Measurements from ENCODE around the gene DUSP15.

The DUSP15 gene

DNA sequence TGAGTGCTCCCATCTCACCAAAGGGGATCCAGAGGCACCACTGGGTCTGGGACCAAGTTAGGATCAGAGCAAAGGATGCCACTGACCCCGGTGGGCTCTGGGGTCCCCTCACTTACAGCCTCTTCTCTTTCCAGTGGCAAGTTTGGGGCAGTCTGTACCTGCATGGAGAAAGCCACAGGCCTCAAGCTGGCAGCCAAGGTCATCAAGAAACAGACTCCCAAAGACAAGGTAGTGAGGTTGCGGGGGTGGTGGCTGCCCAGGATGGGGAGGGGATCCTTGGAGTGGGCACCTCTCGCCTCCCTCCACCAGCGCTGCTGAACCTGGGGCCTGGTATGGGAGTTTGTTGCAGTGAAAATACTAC, 46.2 kb downstream of the DUSP15 start:
- Histone ChIP-seq H3K4me1 (ENCODE audit: insufficient read depth, low read length, poor library complexity, severe bottlenecking) (peaks cover 42% of the 10 kb centered on the region), H3F3A (ENCODE audit: low read depth) (no peaks in the 10 kb centered on the region), H2AFZ (ENCODE audit: low read length) (peak overlapping the region; percentile 25; the same call in 1 of the 2 replicates), H3K9ac (ENCODE audit: low read depth, low read length, poor library complexity, severe bottlenecking) (peak overlapping the region; percentile 80), H4K20me1 (ENCODE audit: insufficient read depth, low read length, poor library complexity, severe bottlenecking) (no peaks in the 10 kb centered on the region), H3K4me2 (ENCODE audit: low read depth, low read length, poor library complexity, severe bottlenecking) (peak overlapping the region; percentile 93), H3K79me2 (ENCODE audit: insufficient read depth, low read length) (peaks cover 47% of the 10 kb centered on the region), H3K27me3 (ENCODE audit: insufficient read depth, low read length, poor library complexity, severe bottlenecking) (no peaks in the 10 kb centered on the region), H3K4me3 (ENCODE audit: low read length, poor library complexity, severe bottlenecking) (peak overlapping the region; percentile 75), H3K36me3 (ENCODE audit: insufficient read depth, low read length) (no peaks in the 10 kb centered on the region), H3K9me2 (replicated peaks; ENCODE audit: low read depth, low read length) (no peaks in the 10 kb centered on the region), H3K9me3 (ENCODE audit: insufficient read depth, low read depth, low read length) (no peaks in the 10 kb centered on the region)
- TF ChIP-seq EZH2phosphoT487 (IDR thresholded peaks at IDR 0.05; ENCODE audit: borderline replicate concordance), result no peak
- TF ChIP-seq, protein P1, sequence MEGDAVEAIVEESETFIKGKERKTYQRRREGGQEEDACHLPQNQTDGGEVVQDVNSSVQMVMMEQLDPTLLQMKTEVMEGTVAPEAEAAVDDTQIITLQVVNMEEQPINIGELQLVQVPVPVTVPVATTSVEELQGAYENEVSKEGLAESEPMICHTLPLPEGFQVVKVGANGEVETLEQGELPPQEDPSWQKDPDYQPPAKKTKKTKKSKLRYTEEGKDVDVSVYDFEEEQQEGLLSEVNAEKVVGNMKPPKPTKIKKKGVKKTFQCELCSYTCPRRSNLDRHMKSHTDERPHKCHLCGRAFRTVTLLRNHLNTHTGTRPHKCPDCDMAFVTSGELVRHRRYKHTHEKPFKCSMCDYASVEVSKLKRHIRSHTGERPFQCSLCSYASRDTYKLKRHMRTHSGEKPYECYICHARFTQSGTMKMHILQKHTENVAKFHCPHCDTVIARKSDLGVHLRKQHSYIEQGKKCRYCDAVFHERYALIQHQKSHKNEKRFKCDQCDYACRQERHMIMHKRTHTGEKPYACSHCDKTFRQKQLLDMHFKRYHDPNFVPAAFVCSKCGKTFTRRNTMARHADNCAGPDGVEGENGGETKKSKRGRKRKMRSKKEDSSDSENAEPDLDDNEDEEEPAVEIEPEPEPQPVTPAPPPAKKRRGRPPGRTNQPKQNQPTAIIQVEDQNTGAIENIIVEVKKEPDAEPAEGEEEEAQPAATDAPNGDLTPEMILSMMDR (conservative IDR thresholded peaks at IDR 0.05; ENCODE audit: low read length), result no peak

DNA sequence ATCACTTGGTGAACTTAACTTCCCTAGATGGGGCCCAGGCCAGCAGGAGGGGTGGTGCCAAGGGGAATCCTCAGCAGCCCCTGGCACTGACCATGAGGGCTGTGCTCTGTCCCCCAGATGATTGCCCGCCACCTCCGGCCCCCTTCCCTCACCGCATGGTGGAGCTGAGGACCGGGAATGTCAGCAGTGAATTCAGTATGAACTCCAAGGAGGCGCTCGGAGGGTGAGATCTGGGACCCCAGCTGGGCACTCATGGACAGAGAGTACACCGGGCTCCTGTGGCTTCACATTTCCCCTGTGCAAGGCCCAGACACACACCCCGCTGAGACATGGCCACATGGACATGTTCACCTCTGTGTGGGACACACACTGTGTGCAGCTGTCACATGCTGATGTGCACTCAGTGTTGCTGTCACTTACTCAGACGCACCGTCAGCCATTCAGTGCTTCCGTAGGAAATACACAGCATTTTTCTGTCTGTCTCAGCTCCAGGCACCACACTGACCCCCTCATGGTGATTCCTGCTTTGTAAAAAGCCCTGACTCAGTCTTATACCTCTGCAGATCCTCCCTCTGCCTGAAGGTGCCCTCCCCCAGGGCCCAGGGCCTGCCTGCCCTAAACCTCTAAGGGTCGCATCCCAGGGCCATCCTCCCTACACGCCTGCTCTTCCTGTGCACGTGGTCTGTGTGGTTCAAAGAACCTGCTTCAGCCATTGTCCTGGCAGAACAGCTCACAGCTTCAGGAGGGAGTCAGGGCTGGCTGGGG, 46.8 kb downstream of the DUSP15 start:
- Histone ChIP-seq H3K27me3 (ENCODE audit: insufficient read depth, low read length, poor library complexity, severe bottlenecking) (no peaks in the 10 kb centered on the region), H3K36me3 (ENCODE audit: insufficient read depth, low read length) (no peaks in the 10 kb centered on the region), H3K4me1 (ENCODE audit: insufficient read depth, low read length, poor library complexity, severe bottlenecking) (peaks cover 37% of the 10 kb centered on the region), H3K9me2 (replicated peaks; ENCODE audit: low read depth, low read length) (no peaks in the 10 kb centered on the region), H4K20me1 (ENCODE audit: insufficient read depth, low read length, poor library complexity, severe bottlenecking) (no peaks in the 10 kb centered on the region), H3K4me2 (ENCODE audit: low read depth, low read length, poor library complexity, severe bottlenecking) (peak overlapping the region; percentile 93), H3F3A (ENCODE audit: low read depth) (no peaks in the 10 kb centered on the region), H3K4me3 (ENCODE audit: low read length, poor library complexity, severe bottlenecking) (peak overlapping the region; percentile 75), H3K9ac (ENCODE audit: low read depth, low read length, poor library complexity, severe bottlenecking) (peak overlapping the region; percentile 80), H3K9me3 (ENCODE audit: insufficient read depth, low read depth, low read length) (no peaks in the 10 kb centered on the region), H2AFZ (ENCODE audit: low read length) (peak overlapping the region; percentile 25; the same call in 1 of the 2 replicates), H3K79me2 (ENCODE audit: insufficient read depth, low read length) (peaks cover 46% of the 10 kb centered on the region)
- TF ChIP-seq EZH2phosphoT487 (IDR thresholded peaks at IDR 0.05; ENCODE audit: borderline replicate concordance), result no peak
- TF ChIP-seq, protein P1 (conservative IDR thresholded peaks at IDR 0.05; ENCODE audit: low read length), result no peak

DNA sequence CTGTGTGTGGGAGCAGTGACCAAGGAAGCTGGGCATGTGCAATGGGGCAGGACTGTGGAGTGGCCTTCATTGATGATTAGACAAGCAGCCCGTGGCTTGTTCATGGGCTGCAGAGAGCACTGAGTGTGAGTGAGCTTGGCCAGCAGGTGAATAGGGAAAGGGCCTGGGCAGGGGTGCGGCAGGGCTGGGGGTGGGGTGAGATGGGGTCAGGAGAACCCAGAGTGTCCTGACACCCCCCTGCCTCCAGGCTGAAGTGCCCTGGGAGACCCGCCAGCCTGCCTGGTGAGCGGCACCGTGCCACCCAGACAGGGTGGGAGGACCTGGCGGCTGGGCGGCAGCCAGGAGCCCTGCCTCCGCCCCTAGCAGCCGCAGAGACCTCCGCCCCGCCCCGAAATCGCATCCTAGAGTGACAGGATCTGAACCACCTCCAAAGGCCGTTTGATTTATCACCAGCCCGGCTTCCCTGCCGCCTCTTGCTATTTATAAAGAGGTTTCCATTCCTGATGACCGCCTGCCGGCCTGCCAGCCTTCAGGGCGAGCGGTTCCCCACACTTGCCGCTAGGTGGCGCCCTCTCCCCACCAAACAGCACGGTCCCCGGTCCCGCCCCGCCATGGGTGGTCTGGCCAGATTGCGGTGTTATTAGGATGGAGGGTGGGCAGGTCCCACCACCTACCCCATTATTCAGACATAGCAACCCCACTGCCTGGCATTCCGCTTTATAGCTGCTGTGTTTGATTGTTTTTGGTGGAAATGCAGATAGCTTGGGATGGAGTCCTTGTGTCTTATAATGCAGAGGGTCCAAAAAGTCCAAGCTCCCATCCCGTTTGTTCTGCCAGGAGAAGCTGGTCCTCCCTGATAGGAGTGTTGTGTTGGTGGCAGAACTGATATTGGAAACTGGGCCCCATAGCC, 47.7 kb downstream of the DUSP15 start:
- Histone ChIP-seq H4K20me1 (ENCODE audit: insufficient read depth, low read length, poor library complexity, severe bottlenecking) (no peaks in the 10 kb centered on the region), H3K9ac (ENCODE audit: low read depth, low read length, poor library complexity, severe bottlenecking) (peak overlapping the region; percentile 80), H3K4me1 (ENCODE audit: insufficient read depth, low read length, poor library complexity, severe bottlenecking) (peaks cover 32% of the 10 kb centered on the region), H3F3A (ENCODE audit: low read depth) (no peaks in the 10 kb centered on the region), H3K79me2 (ENCODE audit: insufficient read depth, low read length) (peaks cover 39% of the 10 kb centered on the region), H3K27me3 (ENCODE audit: insufficient read depth, low read length, poor library complexity, severe bottlenecking) (no peaks in the 10 kb centered on the region), H3K4me3 (ENCODE audit: low read length, poor library complexity, severe bottlenecking) (no peak overlapping the region), H3K36me3 (ENCODE audit: insufficient read depth, low read length) (no peaks in the 10 kb centered on the region), H3K4me2 (ENCODE audit: low read depth, low read length, poor library complexity, severe bottlenecking) (peak overlapping the region; percentile 93), H2AFZ (ENCODE audit: low read length) (peak overlapping the region; percentile 58; the same call in 1 of the 2 replicates), H3K9me3 (ENCODE audit: insufficient read depth, low read depth, low read length) (no peaks in the 10 kb centered on the region), H3K9me2 (replicated peaks; ENCODE audit: low read depth, low read length) (no peaks in the 10 kb centered on the region)
- no peak for TF ChIP-seq EZH2phosphoT487 (IDR thresholded peaks at IDR 0.05; ENCODE audit: borderline replicate concordance)
- TF ChIP-seq, protein P1 (conservative IDR thresholded peaks at IDR 0.05; ENCODE audit: low read length), result peak; percentile 96

All from Loucy (cell line).